HepG2 (cell line): ENCODE measurements around the gene RAC3. TPM values are rescaled to one million over a fixed set of nuclear protein-coding genes. Genes with fewer than 3 reads are reported as not detected.

Source experiments
- ATAC-seq: fragments of 200-7000 bp; cut with Tn5 transposase; 3 replicates; pipeline ENCODE4 v1.9.1; 2020; ENCODE audit warnings: mild to moderate bottlenecking, moderate library complexity
- BruUV-seq: library from RNA; stranded (reverse); fragments of 400-500 nt; replicated peaks from 2 replicates; lab custom pipeline; 2021; lab: Mats Ljungman, UMichigan
- CTCF ChIA-PET: fragments of 300-600 bp; formaldehyde crosslinking; extraction: SDS; loops from one replicate; lab custom pipeline; 2021; ENCODE audit warnings: low total read pairs, inconsistent platforms, low intra/inter-chr PET ratio; lab: Yijun Ruan, JAX
- POLR2A ChIA-PET: fragments of 350-600 bp; sonication (Branson Sonifier 250); formaldehyde crosslinking; loops from one replicate; lab custom pipeline; 2020; ENCODE audit warnings: antibody characterized with exemption, inconsistent platforms; lab: Yijun Ruan, JAX
- DNase-seq: peaks from one replicate; pipeline ENCODE4 v3.0.0-alpha.2; 2015; ENCODE audit warnings: low spot score
- FAIRE-seq: peaks from 3 replicates; lab custom pipeline; 2011; peaks lifted over from hg19 to GRCh38; lab: Jason Lieb, UNC
- H2AFZ ChIP-seq: one replicate; pipeline ENCODE4 v1.6.1; 2011; ENCODE audit warnings: low read length, inconsistent platforms
- H3K27ac ChIP-seq: fragments of 300-600 bp; 3 replicates; pipeline ENCODE4 v1.8.0; 2011; ENCODE audit warnings: mixed run types, mild to moderate bottlenecking, mixed read lengths, low read length, inconsistent platforms; ENCODE audit not compliant: insufficient read depth; ENCODE audit errors: extremely low read length
- H3K27me3 ChIP-seq, 2 experiments: fragments of 200-600 bp in 1 of 2; 2 replicates in 1 of 2; 3 replicates in 1 of 2; pipeline versions ENCODE4 v1.6.0 to v1.8.0; 2011; ENCODE audit warnings: low read length in 2 of 2, mild to moderate bottlenecking in 2 of 2, moderate library complexity in 2 of 2, inconsistent platforms in 1 of 2; ENCODE audit not compliant: insufficient read depth in 2 of 2, control insufficient read depth in 1 of 2
- H3K36me3 ChIP-seq, 2 experiments: fragments of 200-600 bp in 1 of 2; replicated peaks in 1 of 2; 2 replicates in 1 of 2; 3 replicates in 1 of 2; pipeline versions ENCODE4 v1.5.1 to v1.8.0; 2011; ENCODE audit warnings: low read length in 2 of 2, inconsistent platforms in 1 of 2; ENCODE audit not compliant: insufficient read depth in 2 of 2, control insufficient read depth in 1 of 2
- H3K4me1 ChIP-seq: 2 replicates; pipeline ENCODE4 v1.5.1; 2012; ENCODE audit warnings: low read length, inconsistent platforms; ENCODE audit not compliant: insufficient read depth
- H3K4me2 ChIP-seq: 2 replicates; pipeline ENCODE4 v1.6.0; 2011; ENCODE audit warnings: low read depth, low read length, inconsistent platforms
- H3K4me3 ChIP-seq, 3 experiments: fragments of 200-600 bp in 1 of 3; sonication (generic), shearing (Covaris generic) in 1 of 3; replicated peaks in 1 of 3; 2 replicates each; pipeline ENCODE4 v1.5.1; 2011 to 2016; ENCODE audit warnings: low read length in 3 of 3, inconsistent platforms in 2 of 3, low read depth in 2 of 3, mild to moderate bottlenecking in 2 of 3, control low read depth in 1 of 3, mixed read lengths in 1 of 3; ENCODE audit not compliant: insufficient read depth in 1 of 3
- H3K79me2 ChIP-seq: one replicate; pipeline ENCODE4 v1.6.1; 2011; ENCODE audit warnings: low read length, inconsistent platforms; ENCODE audit not compliant: insufficient read depth
- H3K9ac ChIP-seq: 2 replicates; pipeline ENCODE4 v1.6.0; 2011; ENCODE audit warnings: mild to moderate bottlenecking, low read depth, low read length, inconsistent platforms; ENCODE audit not compliant: insufficient read depth
- H3K9me3 ChIP-seq: 2 replicates; pipeline ENCODE4 v1.5.1; 2012; ENCODE audit warnings: mild to moderate bottlenecking, low read length
- H4K20me1 ChIP-seq: 2 replicates; pipeline ENCODE4 v1.6.0; 2011; ENCODE audit warnings: inconsistent platforms, mild to moderate bottlenecking, low read length, moderate library complexity; ENCODE audit not compliant: insufficient read depth
- CHCHD3 ChIP-seq: sonication (generic); formaldehyde crosslinking; IDR thresholded peaks from 2 replicates; pipeline ENCODE4 v1.8.0; 2022; ENCODE audit warnings: mild to moderate bottlenecking, missing genetic modification reagents, moderate library complexity
- HNRNPUL1 ChIP-seq: fragments of 200-400 bp; formaldehyde crosslinking; IDR thresholded peaks from 2 replicates; pipeline ENCODE4 v1.6.1; 2017; ENCODE audit warnings: low read depth, mild to moderate bottlenecking, low read length, moderate library complexity
- POLR2G ChIP-seq: fragments of 200-400 bp; formaldehyde crosslinking; IDR thresholded peaks from 2 replicates; pipeline ENCODE4 v1.6.1; 2018; ENCODE audit warnings: mild to moderate bottlenecking, low read depth, low read length, moderate library complexity
- SRF ChIP-seq: IDR thresholded peaks from 2 replicates; pipeline ENCODE4 v1.6.1; 2011; ENCODE audit warnings: mild to moderate bottlenecking, low read depth, low read length, moderate library complexity
- THAP7 ChIP-seq: sonication (generic); formaldehyde crosslinking; IDR thresholded peaks from 2 replicates; pipeline ENCODE4 v1.8.1; 2023; ENCODE audit warnings: mild to moderate bottlenecking, missing genetic modification reagents
- TRIM24 ChIP-seq: sonication (generic); formaldehyde crosslinking; IDR thresholded peaks from 2 replicates; pipeline ENCODE4 v1.8.0; 2022; ENCODE audit warnings: mild to moderate bottlenecking, missing genetic modification reagents
- ZNF746 ChIP-seq: sonication (generic); formaldehyde crosslinking; IDR thresholded peaks from 2 replicates; pipeline ENCODE4 v1.8.0; 2022; ENCODE audit warnings: mild to moderate bottlenecking, missing genetic modification reagents
- ZNF792 ChIP-seq: IDR thresholded peaks from 2 replicates; pipeline ENCODE4 v1.6.1; 2016
- ZNF891 ChIP-seq: sonication (generic); formaldehyde crosslinking; IDR thresholded peaks from 2 replicates; pipeline ENCODE4 v1.5.0; 2020; ENCODE audit warnings: mild to moderate bottlenecking, missing genetic modification reagents
- WGBS: methylation state at CpG from one replicate; pipeline ENCODE4 v1.1.6; 2017; ENCODE audit warnings: low lambda C conversion rate; 5-methylcytosine and 5-hydroxymethylcytosine counted together
- in situ Hi-C: cut with HindIII; loops from 2 replicates; pipeline ENCODE4 v1.10.0; 2017; ENCODE audit warnings: low pct_unique_long_range_greater_than_20kb; ENCODE audit not compliant: extremely low pct_ligation_motif_present
- intact Hi-C: fragments of 100-400 bp; cut with micrococcal nuclease; formaldehyde crosslinking; loops from one replicate; pipeline ENCODE4 v1.10.0; 2022; ENCODE audit not compliant: unreplicated experiment
- polyA plus RNA-seq, 8 experiments: library from polyadenylated mRNA; depleted of rRNA in 3 of 8; stranded (reverse) in 7 of 8; unstranded in 1 of 8; fragments of >200 nt; fragmentation: Illumina TruSeq in 4 of 8; extraction: Trizol in 4 of 8; gene quantifications; 2 replicates each; pipeline versions ENCODE4 v1.2.1 to v1.2.3, GENCODE V29; 2011 to 2016; ENCODE audit warnings: low read depth in 4 of 8, missing spikeins in 1 of 8, mixed read lengths in 1 of 8; ENCODE audit not compliant: insufficient read depth in 1 of 8
- total RNA-seq, 5 experiments: library from RNA; depleted of rRNA; stranded (reverse); fragments of >200 nt; fragmentation: Illumina TruSeq; extraction: Trizol; gene quantifications; 2 replicates each; pipeline ENCODE4 v1.2.3, GENCODE V29; 2016; ENCODE audit warnings: low read depth in 1 of 5
- TF ChIP-seq, protein P1 (sequence below): sonication (generic); formaldehyde crosslinking; IDR thresholded peaks from 2 replicates; pipeline ENCODE4 v1.4.0; 2020; ENCODE audit warnings: missing genetic modification reagents, borderline replicate concordance
- TF ChIP-seq, protein P2 (sequence below): sonication (generic); formaldehyde crosslinking; IDR thresholded peaks from 2 replicates; pipeline ENCODE4 v1.5.0; 2020; ENCODE audit warnings: mild to moderate bottlenecking, missing genetic modification reagents, moderate library complexity
- TF ChIP-seq, protein P3 (sequence below): sonication (generic); formaldehyde crosslinking; conservative IDR thresholded peaks from 2 replicates; pipeline ENCODE4 v1.4.0; 2020; ENCODE audit warnings: missing genetic modification reagents
- TF ChIP-seq, protein P4 (sequence below): sonication (generic); formaldehyde crosslinking; IDR thresholded peaks from 2 replicates; pipeline ENCODE4 v1.4.0; 2020; ENCODE audit warnings: missing genetic modification reagents

The RAC3 gene
- total and polyA plus RNA-seq, 2 of the 13 experiments (the other 11 are each of a cell fraction or from before 2014, with no cell fraction given), result 10.5 to 21.3 TPM

DNA sequence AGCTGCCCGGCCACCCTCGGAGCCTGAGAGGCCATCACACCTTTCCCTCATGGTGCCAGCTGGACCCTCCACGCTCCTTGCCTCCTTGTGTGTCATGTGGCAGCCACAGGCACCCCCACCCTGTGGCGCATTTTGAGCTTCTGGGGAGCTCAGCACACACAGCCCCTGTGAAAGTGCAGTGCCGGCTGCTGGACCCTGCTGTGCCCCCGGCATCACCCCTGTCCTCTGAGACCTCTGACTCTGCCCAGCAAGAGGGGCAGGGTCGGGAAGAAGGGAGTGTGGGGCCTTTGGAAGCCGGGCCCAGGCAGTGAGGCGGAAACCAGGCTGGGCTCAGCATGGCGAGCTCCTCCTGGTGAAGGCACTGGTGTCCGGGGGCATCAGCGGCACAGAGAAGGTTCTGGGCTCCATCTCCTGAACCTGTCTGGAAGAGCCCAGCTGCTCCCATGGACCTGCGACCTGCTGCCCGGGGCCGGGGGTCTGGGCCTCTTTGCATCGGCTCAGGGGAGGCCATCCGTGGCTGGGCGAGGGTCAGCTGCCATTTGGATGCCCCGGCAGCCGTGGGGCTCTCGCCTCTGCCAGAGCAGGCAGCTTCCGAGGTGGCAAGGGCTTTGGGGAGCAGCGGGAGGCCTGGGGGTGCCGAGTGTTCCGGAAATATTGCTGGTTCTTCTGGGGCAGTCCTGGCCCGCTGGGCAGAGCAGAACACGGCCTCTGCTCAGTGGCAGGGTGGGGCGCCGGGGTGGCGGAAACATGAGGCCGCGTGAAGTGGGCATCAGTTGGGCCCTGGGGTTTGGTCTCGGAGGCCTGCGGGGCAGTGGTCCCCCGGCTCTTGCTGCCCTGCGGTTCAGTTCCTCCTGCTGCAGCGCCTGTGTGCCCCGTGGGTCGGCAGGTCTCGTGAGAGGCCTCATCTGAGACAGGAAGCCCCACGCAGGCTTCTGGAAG, 26.7 kb upstream of the RAC3 start:
- ChIA-PET CTCF (interaction anchor here (1.6 kb wide), 1 partner anchor 45 kb away, joined by 14 read pairs; no protein-coding TSS in a partner anchor), POLR2A (interaction anchor here (1.4 to 16.1 kb wide), 8 partner anchors 11 to 138 kb away, joined by 3 to 470 read pairs (median 44); partner anchors contain the start of genes CENPX, LRRC45 and NOTUM)
- Histone ChIP-seq H3K9me3 (no peaks in the 10 kb centered on the region), H3K36me3 (peaks cover 24 to 39% of the 10 kb centered on the region in 2 experiments), H3K79me2 (peaks cover 52% of the 10 kb centered on the region), H2AFZ (no peak overlapping the region), H3K27me3 (no peaks in the 10 kb centered on the region), H4K20me1 (no peaks in the 10 kb centered on the region), H3K9ac (peak overlapping the region; percentile 50; the same call in 1 of the 2 replicates), H3K27ac (peak overlapping the region; percentile 95), H3K4me1 (peaks cover 74% of the 10 kb centered on the region), H3K4me3 (no peak overlapping the region), H3K4me2 (peak overlapping the region; percentile 6; the same call in 1 of the 2 replicates)
- ATAC-seq (no peak), DNase-seq (no peak), FAIRE-seq (no peak)
- in situ Hi-C loops (no loop called here), intact Hi-C loops (no loop called here)
- BruUV-seq, result no TSS peak
- 90% methylated on average over 29 of the region's 41 CpGs for WGBS
- TF ChIP-seq, protein P1, sequence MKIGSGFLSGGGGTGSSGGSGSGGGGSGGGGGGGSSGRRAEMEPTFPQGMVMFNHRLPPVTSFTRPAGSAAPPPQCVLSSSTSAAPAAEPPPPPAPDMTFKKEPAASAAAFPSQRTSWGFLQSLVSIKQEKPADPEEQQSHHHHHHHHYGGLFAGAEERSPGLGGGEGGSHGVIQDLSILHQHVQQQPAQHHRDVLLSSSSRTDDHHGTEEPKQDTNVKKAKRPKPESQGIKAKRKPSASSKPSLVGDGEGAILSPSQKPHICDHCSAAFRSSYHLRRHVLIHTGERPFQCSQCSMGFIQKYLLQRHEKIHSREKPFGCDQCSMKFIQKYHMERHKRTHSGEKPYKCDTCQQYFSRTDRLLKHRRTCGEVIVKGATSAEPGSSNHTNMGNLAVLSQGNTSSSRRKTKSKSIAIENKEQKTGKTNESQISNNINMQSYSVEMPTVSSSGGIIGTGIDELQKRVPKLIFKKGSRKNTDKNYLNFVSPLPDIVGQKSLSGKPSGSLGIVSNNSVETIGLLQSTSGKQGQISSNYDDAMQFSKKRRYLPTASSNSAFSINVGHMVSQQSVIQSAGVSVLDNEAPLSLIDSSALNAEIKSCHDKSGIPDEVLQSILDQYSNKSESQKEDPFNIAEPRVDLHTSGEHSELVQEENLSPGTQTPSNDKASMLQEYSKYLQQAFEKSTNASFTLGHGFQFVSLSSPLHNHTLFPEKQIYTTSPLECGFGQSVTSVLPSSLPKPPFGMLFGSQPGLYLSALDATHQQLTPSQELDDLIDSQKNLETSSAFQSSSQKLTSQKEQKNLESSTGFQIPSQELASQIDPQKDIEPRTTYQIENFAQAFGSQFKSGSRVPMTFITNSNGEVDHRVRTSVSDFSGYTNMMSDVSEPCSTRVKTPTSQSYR, result no peak
- TF ChIP-seq, protein P2, sequence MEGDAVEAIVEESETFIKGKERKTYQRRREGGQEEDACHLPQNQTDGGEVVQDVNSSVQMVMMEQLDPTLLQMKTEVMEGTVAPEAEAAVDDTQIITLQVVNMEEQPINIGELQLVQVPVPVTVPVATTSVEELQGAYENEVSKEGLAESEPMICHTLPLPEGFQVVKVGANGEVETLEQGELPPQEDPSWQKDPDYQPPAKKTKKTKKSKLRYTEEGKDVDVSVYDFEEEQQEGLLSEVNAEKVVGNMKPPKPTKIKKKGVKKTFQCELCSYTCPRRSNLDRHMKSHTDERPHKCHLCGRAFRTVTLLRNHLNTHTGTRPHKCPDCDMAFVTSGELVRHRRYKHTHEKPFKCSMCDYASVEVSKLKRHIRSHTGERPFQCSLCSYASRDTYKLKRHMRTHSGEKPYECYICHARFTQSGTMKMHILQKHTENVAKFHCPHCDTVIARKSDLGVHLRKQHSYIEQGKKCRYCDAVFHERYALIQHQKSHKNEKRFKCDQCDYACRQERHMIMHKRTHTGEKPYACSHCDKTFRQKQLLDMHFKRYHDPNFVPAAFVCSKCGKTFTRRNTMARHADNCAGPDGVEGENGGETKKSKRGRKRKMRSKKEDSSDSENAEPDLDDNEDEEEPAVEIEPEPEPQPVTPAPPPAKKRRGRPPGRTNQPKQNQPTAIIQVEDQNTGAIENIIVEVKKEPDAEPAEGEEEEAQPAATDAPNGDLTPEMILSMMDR (CRISPR knock-in tag), result no peak
- TF ChIP-seq CHCHD3 (CRISPR knock-in tag), result 0 out of 2 replicates have a peak, but pooled peaks have one; percentile 17
- TF ChIP-seq THAP7 (CRISPR knock-in tag), result 0 out of 2 replicates have a peak, but pooled peaks have one; percentile 36
- no peak for TF ChIP-seq SRF
- TF ChIP-seq, protein P3, sequence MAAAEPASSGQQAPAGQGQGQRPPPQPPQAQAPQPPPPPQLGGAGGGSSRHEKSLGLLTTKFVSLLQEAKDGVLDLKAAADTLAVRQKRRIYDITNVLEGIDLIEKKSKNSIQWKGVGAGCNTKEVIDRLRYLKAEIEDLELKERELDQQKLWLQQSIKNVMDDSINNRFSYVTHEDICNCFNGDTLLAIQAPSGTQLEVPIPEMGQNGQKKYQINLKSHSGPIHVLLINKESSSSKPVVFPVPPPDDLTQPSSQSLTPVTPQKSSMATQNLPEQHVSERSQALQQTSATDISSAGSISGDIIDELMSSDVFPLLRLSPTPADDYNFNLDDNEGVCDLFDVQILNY (CRISPR knock-in tag), result no peak
- TF ChIP-seq, protein P4, sequence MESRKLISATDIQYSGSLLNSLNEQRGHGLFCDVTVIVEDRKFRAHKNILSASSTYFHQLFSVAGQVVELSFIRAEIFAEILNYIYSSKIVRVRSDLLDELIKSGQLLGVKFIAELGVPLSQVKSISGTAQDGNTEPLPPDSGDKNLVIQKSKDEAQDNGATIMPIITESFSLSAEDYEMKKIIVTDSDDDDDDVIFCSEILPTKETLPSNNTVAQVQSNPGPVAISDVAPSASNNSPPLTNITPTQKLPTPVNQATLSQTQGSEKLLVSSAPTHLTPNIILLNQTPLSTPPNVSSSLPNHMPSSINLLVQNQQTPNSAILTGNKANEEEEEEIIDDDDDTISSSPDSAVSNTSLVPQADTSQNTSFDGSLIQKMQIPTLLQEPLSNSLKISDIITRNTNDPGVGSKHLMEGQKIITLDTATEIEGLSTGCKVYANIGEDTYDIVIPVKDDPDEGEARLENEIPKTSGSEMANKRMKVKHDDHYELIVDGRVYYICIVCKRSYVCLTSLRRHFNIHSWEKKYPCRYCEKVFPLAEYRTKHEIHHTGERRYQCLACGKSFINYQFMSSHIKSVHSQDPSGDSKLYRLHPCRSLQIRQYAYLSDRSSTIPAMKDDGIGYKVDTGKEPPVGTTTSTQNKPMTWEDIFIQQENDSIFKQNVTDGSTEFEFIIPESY, result peak; percentile 27; the same call in 1 of the 2 replicates
- peak; percentile 10; the same call in 1 of the 2 replicates for TF ChIP-seq POLR2G
- no peak for TF ChIP-seq TRIM24 (CRISPR knock-in tag)
- no peak for TF ChIP-seq ZNF792 (CRISPR knock-in tag)
- TF ChIP-seq HNRNPUL1, result no peak
- no peak for TF ChIP-seq ZNF746 (CRISPR knock-in tag)
- TF ChIP-seq ZNF891 (CRISPR knock-in tag), result no peak
